HG03045 (cell line): ENCODE results near the gene NEK7.
"Not testable (repeated sequence)": the region's sequence is repeated elsewhere in the genome, so short reads cannot be mapped to it uniquely, and the experiment has no call there.

Experiments
- ATAC-seq: cut with Tn5 transposase; IDR thresholded peaks from one replicate; pipeline ENCODE4 v1.9.1; 2021; ENCODE audit warnings: mild to moderate bottlenecking, moderate library complexity; ENCODE audit not compliant: unreplicated experiment

The NEK7 gene

GRCh38 chr1:198168227-198168626 is 11.4 kb downstream of the NEK7 start:
- no peak for ATAC-seq

DNA sequence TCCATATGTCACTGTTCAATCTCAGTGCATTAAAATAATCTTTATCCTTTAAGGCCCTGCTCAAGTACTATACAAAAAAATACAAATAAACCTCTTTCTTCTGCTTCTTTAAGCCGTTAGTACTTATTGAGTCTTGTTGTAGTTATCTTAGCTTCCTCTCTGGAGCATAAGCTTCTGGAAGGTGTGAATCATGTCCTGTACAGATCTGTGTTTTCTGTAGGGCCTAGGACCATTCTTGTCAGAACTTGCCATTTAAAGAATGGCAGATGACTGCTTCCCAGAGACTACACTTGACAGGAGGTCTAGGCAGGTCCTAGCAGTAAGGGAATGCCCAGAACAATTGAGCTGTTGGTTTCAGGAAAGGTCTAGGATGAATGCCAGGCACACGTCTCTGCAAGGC is 12.9 kb downstream of the NEK7 start:
- no peak for ATAC-seq

- ATAC-seq: no peak
These were observed 15.1 kb downstream of the NEK7 start for GRCh38 chr1:198171667-198172540.

- no peak for ATAC-seq
These were observed 17.0 kb downstream of the NEK7 start for GRCh38 chr1:198173832-198174231.

DNA sequence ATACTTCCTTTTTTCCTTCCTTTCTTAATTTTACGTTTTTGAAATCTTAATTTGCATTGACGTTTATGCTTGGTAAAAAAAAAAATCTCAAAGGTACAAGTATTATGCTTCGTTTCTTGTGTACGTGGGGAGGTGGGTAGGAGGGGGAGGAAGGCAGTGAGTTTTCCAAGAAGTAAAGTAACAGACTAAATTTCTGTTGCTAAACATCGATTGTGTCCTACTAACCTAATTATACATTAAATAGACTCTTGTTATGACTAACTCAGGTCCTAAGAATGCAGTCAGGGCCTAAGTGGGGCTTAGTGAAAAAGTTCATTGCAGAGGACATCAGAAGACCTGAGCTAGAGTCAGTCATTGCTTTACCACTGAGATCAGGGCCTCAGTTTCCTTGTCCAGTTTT is 17.5 kb downstream of the NEK7 start:
- no peak for ATAC-seq

DNA sequence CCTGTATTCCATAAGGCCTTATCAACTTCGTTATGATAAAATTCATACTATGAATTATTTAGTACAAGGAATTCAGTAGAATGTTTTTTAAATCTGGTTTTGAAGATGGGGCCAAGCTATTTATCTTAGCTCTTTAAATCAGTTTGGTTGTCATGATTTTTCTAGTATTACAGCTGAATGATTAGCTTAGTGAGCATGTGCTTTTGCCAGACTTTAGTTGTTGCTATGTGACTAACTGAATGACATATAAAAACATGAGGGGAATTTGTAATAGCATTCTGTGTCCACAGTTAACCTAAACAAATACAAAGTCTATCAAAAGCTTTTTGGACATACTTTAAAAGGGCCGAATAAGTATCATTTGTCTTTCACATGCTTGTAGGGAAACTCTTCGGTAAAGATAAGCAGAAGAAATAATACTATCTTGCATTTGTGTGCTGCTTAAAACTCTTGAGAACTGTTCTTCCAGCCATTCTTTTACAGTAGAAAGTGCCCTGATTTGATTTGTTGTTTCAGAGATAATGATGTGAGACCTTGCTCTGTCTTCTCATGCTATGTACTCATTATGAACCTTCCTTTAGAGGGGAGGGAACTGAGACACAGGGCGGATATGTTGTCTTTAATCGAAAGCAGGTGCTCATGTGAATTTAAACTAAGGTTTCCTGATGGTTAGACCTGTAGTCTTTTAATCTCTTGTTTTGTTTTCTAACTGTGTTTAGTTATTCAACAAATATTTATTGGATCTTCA is 18.8 kb downstream of the NEK7 start:
- peak; percentile 75 for ATAC-seq

DNA sequence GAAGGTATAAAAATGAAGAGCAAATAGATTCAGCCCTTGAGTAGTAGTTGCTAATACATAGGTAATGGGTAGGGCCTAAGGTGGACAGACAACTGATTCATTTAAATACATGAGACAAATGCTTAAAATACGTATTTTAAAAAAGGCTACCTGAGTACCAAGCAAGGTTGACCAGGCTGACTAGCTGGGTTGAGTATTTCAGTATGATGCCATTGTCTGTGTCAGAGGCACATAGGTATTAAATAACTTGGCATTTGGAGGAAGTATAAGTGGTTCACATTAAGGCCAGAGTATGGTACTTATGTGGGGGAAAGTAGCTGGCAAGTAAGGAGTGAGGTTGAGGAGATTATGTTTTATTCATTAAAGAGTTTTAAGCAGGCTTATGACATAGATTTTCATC is 19.4 kb downstream of the NEK7 start:
- ATAC-seq: peak; percentile 2

DNA sequence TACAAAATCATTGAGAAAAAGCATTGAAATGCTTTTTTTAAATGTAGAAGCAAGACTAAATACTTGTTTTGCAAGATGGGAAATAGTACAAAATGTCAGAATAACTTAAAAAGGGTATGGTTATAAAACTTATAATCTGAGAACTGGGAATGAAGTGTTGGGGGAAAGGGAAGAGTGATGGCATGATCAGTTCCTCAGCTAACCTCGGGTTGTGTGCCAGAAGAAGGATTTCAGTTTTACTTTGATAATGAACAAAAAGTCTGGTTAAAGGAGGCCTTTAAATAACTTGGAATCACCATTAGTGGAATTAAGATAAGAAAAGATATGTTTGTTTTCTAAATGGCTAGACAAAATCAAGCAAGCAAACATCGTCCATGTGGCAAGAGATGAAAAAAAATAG is 20.7 kb downstream of the NEK7 start:
- ATAC-seq: no peak

- ATAC-seq: no peak
These were observed 21.8 kb downstream of the NEK7 start for GRCh38 chr1:198178615-198179014.

GRCh38 chr1:198179556-198179981 is 22.8 kb downstream of the NEK7 start:
- peak; percentile 40 for ATAC-seq

GRCh38 chr1:198183605-198184004 is 26.8 kb downstream of the NEK7 start:
- ATAC-seq: no peak

- ATAC-seq: no peak
These were observed 27.7 kb downstream of the NEK7 start for GRCh38 chr1:198184516-198184915.

GRCh38 chr1:198185146-198185545 is 28.3 kb downstream of the NEK7 start:
- no peak for ATAC-seq

DNA sequence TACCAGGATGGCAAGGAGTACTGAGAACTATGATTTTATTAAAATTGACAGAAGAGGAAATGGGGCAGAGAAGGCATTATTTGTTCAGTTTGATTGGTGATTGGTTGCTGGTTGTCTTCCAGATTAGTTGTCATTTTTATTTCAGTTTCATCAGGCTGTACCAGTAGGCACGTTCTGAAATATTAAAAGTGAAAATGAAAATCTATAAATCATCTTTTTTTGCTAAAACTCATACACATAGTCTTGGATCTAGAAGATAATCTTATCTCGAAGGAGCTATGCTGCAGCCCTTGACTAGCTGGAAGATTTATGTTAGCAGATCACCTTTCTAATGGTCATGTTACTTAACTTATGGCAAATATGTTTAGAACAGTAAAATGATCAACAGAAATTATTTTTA is 29.0 kb downstream of the NEK7 start:
- ATAC-seq: peak; percentile 59

DNA sequence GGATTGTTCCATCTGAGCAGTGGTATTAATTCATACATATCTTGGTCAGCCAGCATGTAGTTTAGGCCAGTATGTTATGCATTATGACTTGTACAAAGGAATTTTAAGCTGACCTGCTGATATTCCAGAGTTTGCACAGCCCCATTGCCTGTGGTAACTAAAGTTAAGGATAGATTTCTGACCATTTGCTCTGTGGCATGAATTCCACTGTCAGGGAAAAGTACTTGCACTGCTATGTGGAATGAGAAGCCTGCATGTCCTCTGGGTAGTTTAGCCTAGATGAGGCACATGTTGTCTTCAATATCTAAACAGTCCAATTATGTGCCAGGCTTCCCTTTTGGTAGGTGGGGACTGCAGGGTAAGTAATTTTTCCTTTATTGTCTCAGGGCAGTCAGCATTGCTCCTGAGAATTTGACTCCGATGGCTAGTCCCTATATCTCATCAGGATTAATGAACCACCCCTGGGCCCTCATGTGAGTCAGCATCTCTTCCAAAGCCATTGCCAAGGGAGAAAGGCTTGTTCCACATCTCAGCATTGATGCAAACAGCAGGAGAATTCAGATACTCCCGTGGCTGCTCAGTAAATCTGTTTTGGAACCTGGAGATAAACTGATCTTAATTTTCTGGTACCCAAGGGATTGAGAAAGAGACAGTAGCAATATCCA is 30.2 kb downstream of the NEK7 start:
- ATAC-seq: no peak

DNA sequence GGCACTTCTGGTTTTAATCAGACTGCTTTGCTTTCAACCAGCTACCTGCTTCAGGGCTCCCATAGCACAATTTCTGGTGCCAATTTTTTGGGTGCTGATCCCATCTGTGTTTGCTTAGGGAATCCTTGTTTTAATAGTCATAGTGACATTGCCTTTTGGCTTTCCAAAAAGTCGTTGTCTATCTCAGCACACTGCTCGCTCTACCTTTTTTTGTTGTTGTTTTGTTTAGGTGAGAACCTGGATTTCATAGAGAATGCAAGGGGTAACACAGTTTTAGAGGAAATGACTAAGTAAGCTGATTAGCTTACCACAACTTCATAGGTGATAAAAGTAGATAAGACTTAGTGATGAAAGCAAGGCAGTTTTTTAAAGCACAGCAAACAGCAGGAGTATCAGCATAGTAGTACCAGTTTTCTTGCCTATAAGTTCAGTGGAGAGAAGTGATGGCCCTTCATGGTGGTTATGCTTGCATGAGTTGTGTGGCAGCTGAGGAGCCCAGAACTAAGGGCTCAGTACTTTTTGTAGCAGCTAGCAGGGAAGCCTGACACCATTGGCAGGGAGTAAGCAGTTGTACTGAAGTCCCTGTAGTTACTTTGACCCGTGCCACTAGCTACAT is 31.3 kb downstream of the NEK7 start:
- no peak for ATAC-seq

- ATAC-seq: no peak
These were observed 34.3 kb downstream of the NEK7 start for GRCh38 chr1:198191117-198191516.

DNA sequence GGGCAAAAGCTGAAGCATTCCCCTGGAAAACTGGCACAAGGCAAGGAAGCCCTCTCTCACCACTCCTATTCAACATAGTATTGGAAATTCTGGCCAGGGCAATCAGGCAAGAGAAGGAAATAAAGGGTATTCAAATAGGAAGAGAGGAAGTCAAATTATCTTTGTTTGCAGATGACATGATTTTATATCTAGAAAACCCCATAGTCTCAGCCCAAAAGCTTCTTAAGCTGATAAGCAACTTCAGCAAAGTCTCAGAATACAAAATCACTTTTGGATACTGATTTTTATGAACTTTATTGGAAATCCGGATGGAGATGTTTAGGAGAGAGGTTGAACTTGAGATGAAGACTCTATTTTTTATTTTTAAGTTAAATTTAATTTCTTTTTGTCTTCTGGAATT is 37.1 kb downstream of the NEK7 start:
- ATAC-seq: not testable (repeated sequence)

- no peak for ATAC-seq
These were observed 39.8 kb downstream of the NEK7 start for GRCh38 chr1:198196630-198197029.

GRCh38 chr1:198197285-198197684 is 40.5 kb downstream of the NEK7 start:
- ATAC-seq: no peak

- no peak for ATAC-seq
These were observed 42.3 kb downstream of the NEK7 start for GRCh38 chr1:198199105-198199504.
